ENCODE results near the gene CYP27C1.
"Not testable (repeated sequence)": the region's sequence is repeated elsewhere in the genome, so short reads cannot be mapped to it uniquely, and the experiment has no call there.

Gene CYP27C1

DNA sequence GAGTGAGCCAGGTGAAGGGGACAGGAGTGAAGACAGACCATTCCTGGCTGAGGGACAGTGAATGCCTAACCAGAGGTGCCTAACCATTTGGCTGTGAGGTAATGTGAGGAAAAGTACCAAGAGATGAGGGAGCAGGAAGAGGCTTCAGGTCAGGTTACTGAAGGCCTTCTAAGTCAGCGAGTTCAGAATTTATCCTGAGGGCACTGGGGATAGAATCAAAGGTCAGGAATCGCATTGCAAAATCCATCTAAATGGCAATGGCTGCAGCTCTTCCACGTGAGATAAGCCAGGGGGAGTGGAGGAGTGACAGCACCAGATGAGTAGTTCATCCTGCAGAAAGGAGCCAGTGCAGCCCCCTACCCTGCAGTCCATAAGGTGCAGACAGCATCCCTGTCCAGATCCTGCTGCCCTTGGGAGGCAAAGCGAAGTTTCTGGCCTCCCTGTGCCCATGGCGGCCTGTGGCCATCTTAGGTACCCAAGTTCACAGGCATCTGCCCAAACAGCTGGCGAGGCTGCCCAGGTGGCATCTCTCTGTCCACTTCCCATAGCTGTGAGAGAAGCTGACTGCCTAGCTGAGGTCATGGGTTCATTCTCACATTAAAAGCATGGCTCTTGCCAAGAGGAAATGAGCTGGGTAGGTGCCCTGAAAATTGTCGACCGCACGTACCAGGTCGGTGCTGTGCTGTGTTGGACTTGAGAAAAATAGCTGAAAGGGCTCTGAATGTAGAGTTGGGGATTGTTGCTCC, 49.5 kb downstream of the CYP27C1 start:
- DNase-seq = no peak

GRCh38 chr2:127170021-127170420, 50.1 kb downstream of the CYP27C1 start:
- DNase-seq = no peak

DNA sequence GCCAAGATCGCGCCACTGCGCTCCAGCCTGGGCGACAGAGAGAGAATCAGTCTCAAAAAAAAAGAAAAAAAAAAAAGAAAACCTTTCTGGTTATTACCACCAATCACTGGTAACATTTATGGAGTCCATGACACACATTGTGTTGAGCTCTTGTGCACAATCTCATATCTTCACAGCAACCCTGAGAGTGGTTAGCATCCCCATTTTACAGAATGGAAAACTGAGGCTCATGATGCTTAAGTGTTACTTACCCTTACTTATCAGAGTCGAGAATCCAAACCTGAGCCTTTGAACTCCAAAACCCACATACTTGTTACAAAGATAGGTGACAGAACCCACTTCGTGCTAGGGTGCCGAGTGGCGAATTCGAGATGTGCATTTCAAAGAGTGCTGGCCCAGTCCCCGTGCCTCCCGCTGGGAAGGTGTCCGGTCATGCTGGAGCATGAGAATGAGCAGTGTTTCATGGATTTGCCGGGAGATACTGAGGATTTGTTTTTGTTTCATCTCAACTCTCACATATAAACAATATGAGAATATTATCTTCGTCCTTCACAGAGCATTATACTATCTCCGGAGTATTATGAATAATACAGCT, 50.9 kb downstream of the CYP27C1 start:
- no peak for DNase-seq

- no peak for DNase-seq
Observed at GRCh38 chr2:127166231-127166860, 53.8 kb downstream of the CYP27C1 start.

DNA sequence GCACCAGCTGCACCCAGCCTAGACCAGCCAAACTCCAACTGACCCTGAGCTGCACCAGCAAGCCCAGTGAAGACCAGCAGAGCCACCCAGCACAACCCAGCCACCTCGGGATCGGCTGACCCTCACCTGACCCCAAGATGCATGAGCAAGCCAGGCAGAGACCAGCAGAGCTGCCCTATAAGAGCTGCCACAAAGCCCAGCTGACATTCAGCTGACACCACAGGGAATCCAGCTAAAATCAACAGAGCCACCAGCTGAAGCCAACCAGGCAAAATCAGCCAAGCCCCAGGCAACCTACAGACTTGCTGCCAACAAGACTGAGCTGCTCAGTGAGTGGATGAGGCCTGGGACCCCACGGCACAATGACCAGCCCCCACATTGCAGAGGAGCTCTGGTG, 54.6 kb downstream of the CYP27C1 start:
- no peak for DNase-seq

- DNase-seq = no peak
Observed at GRCh38 chr2:127164761-127165538, 55.1 kb downstream of the CYP27C1 start.

DNA sequence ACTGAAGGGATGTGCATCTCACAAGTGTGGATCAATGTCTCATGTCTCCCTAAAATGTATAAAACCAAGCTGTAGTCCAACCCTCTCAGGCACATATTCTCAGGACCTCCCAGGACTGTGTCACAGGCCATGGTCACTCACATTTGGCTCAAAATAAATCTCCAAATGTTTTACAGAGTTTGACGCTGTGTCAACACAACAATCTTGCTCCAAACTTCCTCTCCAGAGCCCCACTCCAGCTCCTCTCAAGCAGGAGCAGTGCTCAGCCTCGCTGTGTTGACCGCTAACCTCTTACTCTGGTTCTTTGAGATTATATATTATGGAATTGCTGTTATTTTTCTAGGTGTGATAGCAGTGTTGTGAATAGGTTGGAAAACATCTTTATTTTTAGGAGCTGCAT, 56.2 kb downstream of the CYP27C1 start:
- no peak for DNase-seq

GRCh38 chr2:127163090-127163406, 57.1 kb downstream of the CYP27C1 start:
- not testable (repeated sequence) for DNase-seq

DNA sequence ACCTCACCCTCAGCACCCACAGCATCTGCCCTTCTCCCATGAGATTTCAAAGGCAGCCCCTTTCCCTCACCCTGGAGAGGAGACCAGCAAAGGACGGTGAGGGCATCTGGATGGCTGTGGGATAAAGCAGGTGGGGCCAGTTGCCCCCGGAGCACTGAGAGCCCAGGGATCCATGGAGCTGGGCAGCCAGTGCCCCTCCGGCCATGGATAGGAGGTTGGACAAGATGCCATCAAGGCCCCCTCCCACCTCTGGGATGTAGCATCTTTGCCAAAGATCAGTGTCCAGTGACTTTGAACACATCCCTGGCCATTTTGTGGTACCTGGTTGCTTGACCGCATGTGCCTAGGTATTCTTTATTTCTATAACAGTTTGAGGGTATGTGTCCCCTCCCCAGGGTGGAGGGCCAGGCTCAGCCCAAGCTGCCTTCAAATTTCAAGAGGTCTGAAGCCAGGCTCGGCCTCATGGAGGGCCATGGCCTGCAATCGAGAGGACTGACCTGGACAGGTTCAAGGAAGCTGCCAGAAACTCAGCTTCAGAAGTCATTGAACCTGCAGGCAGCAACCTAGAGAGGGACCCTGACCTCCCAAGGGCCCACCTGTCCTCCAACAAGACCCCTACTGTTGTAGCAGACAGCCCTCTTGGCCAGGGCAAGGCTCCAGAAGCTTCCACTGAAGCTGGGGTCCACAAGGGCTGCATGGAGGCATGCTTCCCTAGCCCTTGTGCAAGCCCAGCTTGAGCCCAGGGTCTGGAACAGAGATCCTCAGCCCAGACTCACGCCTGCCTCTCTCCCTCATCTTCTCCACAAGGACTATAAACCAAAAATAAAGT, 57.6 kb downstream of the CYP27C1 start:
- DNase-seq = no peak

GRCh38 chr2:127161176-127162136, 58.6 kb downstream of the CYP27C1 start:
- no peak for DNase-seq

DNA sequence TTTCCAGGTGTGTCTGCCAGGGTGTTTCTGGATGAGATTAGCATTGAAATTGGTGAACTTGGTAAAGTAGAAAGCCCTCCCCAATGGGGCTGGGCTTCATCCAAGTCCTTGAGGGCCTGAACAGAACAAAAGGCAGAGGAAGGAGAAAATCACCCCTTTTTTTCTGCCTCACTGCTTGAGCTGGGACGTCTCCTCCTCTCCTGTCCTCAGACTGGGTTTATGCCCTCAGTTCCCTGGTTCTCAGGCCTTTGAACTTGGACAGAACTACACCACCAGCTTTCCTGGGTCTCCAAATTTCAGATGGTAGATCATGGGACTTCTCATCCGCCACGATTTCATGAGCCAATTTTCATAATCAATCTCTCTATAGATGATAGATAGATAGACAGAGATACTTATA, 59.4 kb downstream of the CYP27C1 start:
- no peak for DNase-seq

GRCh38 chr2:127159543-127159942, 60.6 kb downstream of the CYP27C1 start:
- DNase-seq = no peak

GRCh38 chr2:127158614-127159290, 61.3 kb downstream of the CYP27C1 start:
- DNase-seq = no peak

DNA sequence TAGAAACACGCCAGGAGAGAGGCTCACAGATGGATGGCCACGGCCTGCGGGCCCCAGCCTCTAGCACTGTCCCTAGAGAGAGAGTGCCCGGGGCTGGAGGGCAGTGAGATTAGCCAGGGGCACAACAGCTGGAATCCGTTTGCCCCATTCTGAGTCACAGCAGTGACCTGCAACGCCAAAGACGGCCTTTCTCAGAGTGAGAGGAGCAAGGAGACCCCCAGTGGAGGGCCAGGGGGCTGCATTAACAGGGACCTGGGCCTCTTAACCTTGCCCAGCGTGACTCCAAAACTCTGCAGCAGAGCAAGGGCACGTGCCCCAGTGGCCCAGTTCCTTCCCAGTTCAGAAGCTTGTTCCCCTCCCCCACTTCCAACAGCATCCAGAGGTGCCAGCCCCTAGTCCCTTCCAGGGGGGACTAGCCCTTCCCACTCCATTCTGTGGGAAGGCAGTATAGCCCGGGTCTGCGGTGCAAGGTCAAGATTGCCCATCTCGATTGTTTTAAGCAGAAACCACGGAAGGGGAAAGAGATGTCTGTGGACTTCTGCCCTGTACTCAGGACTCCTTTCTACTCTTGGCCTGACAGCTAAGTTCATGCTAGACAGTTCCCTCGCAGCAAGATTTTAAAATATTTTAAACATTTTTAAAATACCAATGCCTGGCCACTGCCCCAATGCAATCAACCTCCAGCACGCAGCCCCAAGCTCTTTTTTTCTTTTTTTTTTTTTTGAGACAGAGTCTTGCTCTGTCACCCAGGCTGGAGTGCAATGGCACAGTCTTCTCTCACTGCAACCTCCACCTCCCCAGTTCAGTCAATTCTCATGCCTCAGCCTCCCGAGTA, 62.2 kb downstream of the CYP27C1 start:
- no peak for DNase-seq

GRCh38 chr2:127157114-127157513, 63.0 kb downstream of the CYP27C1 start:
- no peak for DNase-seq

GRCh38 chr2:127155947-127156346, 64.2 kb downstream of the CYP27C1 start:
- DNase-seq = peak; percentile 62

DNA sequence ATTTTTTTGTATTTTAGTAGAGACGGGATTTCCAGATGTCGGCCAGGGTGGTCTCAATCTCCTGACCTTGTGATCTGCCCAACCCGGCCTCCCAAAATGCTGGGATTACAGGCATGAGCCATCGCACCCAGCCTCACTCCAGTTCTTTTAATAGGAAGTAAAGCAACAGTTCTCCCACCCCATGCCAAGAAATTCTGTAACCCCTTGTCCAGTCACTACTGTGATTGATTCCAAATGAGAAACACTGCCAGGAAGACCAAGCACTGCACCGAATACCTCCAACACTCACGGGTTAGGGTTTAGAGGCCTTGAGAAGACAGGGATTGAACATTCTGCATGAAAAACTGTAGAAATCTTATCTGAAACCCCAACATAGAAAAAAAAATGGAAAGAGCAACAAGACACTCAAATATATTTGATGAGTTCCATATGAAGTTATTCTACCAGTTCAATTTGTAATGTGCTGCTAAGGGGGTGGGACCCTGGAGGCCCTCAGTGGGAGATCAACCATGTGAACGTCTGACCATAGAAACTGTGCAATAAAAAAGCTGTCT, 65.0 kb downstream of the CYP27C1 start:
- peak; percentile 92 for DNase-seq

DNA sequence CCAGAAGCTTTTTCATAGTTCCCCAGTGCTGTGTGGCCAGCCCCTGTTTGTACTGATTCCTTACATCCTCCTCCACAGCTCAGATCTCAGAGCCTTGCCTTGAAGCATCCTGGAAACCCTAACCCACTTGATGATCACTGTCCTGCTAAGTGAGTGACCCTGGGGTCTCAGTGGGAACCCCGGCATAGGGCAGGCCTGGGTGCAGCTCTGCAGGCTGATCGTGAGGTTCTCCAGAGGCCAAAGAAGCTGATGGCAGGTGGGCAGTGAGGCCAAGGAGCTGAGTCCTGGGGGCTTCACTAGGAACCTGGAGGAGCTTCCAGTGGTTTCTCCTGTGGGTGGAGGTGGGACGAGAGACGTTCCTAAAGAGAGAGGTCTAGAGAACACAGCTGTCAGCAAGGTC, 65.7 kb downstream of the CYP27C1 start:
- DNase-seq = no peak

GRCh38 chr2:127153691-127154158, 66.4 kb downstream of the CYP27C1 start:
- DNase-seq = peak; percentile 84

Data from fibroblast of skin of abdomen (primary cell).